Mesenchymal stem cell (in vitro differentiated cells and primary cell): ENCODE results near the gene HBP1.

Experiments
- DNase-seq: peaks from one replicate; pipeline ENCODE4 v3.0.0-alpha.2; 2013
- H2AFZ ChIP-seq: one replicate; pipeline ENCODE4 v1.6.1; 2013; ENCODE audit warnings: low read depth, mild to moderate bottlenecking, control low read depth, inconsistent platforms, low read length, moderate library complexity
- H2AK5ac ChIP-seq: 2 replicates; pipeline ENCODE4 v1.6.1; 2013; ENCODE audit warnings: low read length, moderate library complexity, mild to moderate bottlenecking, inconsistent platforms; ENCODE audit not compliant: severe bottlenecking
- H2BK120ac ChIP-seq: one replicate; pipeline ENCODE4 v1.6.1; 2013; ENCODE audit warnings: low read depth, mild to moderate bottlenecking, inconsistent platforms, low read length, moderate library complexity
- H2BK12ac ChIP-seq, 2 experiments: one replicate each; pipeline ENCODE4 v1.6.1; 2013; ENCODE audit warnings: inconsistent platforms in 2 of 2, low read length in 2 of 2, mild to moderate bottlenecking in 2 of 2, moderate library complexity in 2 of 2, control low read depth in 1 of 2
- H2BK15ac ChIP-seq: one replicate; pipeline ENCODE4 v1.6.1; 2013; ENCODE audit warnings: mild to moderate bottlenecking, low read depth, inconsistent platforms; ENCODE audit not compliant: poor library complexity, severe bottlenecking
- H2BK5ac ChIP-seq: 2 replicates; pipeline ENCODE4 v1.6.1; 2013; ENCODE audit warnings: low read depth, mild to moderate bottlenecking, low read length, control low read depth, inconsistent platforms; ENCODE audit not compliant: poor library complexity, severe bottlenecking
- H3K14ac ChIP-seq, 2 experiments: one replicate each; pipeline ENCODE4 v1.6.1; 2013; ENCODE audit warnings: inconsistent platforms in 2 of 2, low read length in 2 of 2, control low read depth in 1 of 2, mild to moderate bottlenecking in 1 of 2, moderate library complexity in 1 of 2
- H3K18ac ChIP-seq, 2 experiments: one replicate each; pipeline ENCODE4 v1.6.1; 2013; ENCODE audit warnings: inconsistent platforms in 2 of 2, low read length in 2 of 2, control low read depth in 1 of 2, low read depth in 1 of 2, mild to moderate bottlenecking in 1 of 2
- H3K23ac ChIP-seq, 2 experiments: one replicate each; pipeline ENCODE4 v1.6.1; 2013; ENCODE audit warnings: inconsistent platforms in 2 of 2, low read length in 2 of 2, mild to moderate bottlenecking in 2 of 2, moderate library complexity in 2 of 2, control low read depth in 1 of 2
- H3K27ac ChIP-seq: 2 replicates; pipeline ENCODE4 v1.5.1; 2013; ENCODE audit warnings: mild to moderate bottlenecking, moderate library complexity, low read length, control low read depth, inconsistent platforms; ENCODE audit not compliant: poor library complexity, severe bottlenecking
- H3K27me3 ChIP-seq, 2 experiments: 2 replicates each; pipeline versions ENCODE4 v1.6.1 to v1.7.0; 2013; ENCODE audit warnings: low read length in 2 of 2, mild to moderate bottlenecking in 2 of 2, moderate library complexity in 2 of 2, control low read depth in 1 of 2, inconsistent platforms in 1 of 2; ENCODE audit not compliant: control insufficient read depth in 1 of 2, insufficient read depth in 1 of 2
- H3K36me3 ChIP-seq, 2 experiments: 2 replicates each; pipeline versions ENCODE4 v1.6.1 to v1.7.0; 2013; ENCODE audit warnings: low read length in 2 of 2, control low read depth in 1 of 2, inconsistent platforms in 1 of 2, low read depth in 1 of 2, mild to moderate bottlenecking in 1 of 2; ENCODE audit not compliant: insufficient read depth in 2 of 2, control insufficient read depth in 1 of 2
- H3K4ac ChIP-seq, 2 experiments: one replicate each; pipeline ENCODE4 v1.6.1; 2013; ENCODE audit warnings: inconsistent platforms in 2 of 2, low read length in 2 of 2, mild to moderate bottlenecking in 2 of 2, moderate library complexity in 2 of 2, control low read depth in 1 of 2, low read depth in 1 of 2
- H3K4me1 ChIP-seq: 2 replicates; pipeline ENCODE4 v1.6.1; 2013; ENCODE audit warnings: low read depth, low read length, control low read depth; ENCODE audit not compliant: control insufficient read depth, insufficient read depth
- H3K4me2 ChIP-seq: 2 replicates; pipeline ENCODE4 v1.6.1; 2013; ENCODE audit warnings: low read length, mild to moderate bottlenecking, inconsistent platforms; ENCODE audit not compliant: poor library complexity, severe bottlenecking
- H3K4me3 ChIP-seq, 2 experiments: 2 replicates each; pipeline versions ENCODE4 v1.5.1 to v1.7.0; 2013; ENCODE audit warnings: low read length in 2 of 2, mild to moderate bottlenecking in 2 of 2, control low read depth in 1 of 2, low read depth in 1 of 2; ENCODE audit not compliant: insufficient read depth in 1 of 2
- H3K79me1 ChIP-seq: replicated peaks from 2 replicates; pipeline ENCODE4 v1.6.1; 2013; ENCODE audit warnings: mild to moderate bottlenecking, control low read depth, low read length, inconsistent platforms; ENCODE audit not compliant: poor library complexity, severe bottlenecking
- H3K9ac ChIP-seq: 2 replicates; pipeline ENCODE4 v1.7.0; 2013; ENCODE audit warnings: mild to moderate bottlenecking, low read length, moderate library complexity
- H3K9me3 ChIP-seq: 2 replicates; pipeline ENCODE4 v1.7.0; 2013; ENCODE audit warnings: mild to moderate bottlenecking, low read length; ENCODE audit not compliant: control insufficient read depth
- H4K8ac ChIP-seq: one replicate; pipeline ENCODE4 v1.6.1; 2013; ENCODE audit warnings: inconsistent platforms, mild to moderate bottlenecking, low read length, moderate library complexity
- H4K91ac ChIP-seq: one replicate; pipeline ENCODE4 v1.6.1; 2013; ENCODE audit warnings: mild to moderate bottlenecking, low read length, inconsistent platforms
- WGBS: methylation state at CpG from one replicate; pipeline ENCODE4 v1.1.7; 2013; ENCODE audit warnings: mixed read lengths; 5-methylcytosine and 5-hydroxymethylcytosine counted together

The HBP1 gene

GRCh38 chr7:107125475-107125874 lies 43.3 kb upstream of the HBP1 start:
- no peak overlapping the region for H2AK5ac ChIP-seq
- WGBS = 84% methylated on average over 5 of the region's 5 CpGs
- no peak overlapping the region for H3K9ac ChIP-seq
- no peak overlapping the region for H3K23ac ChIP-seq
- H2BK12ac ChIP-seq = no peak overlapping the region
- H2AFZ ChIP-seq = no peak overlapping the region
- H4K8ac ChIP-seq = no peak overlapping the region
- H3K4me2 ChIP-seq = no peak overlapping the region
- no peak overlapping the region for H2BK120ac ChIP-seq
- no peak overlapping the region for H3K27ac ChIP-seq
- no peaks in the 10 kb centered on the region for H3K4me1 ChIP-seq
- no peak overlapping the region for H3K18ac ChIP-seq
- no peak overlapping the region for H3K14ac ChIP-seq
- no peaks in the 10 kb centered on the region for H3K27me3 ChIP-seq
- no peaks in the 10 kb centered on the region for H3K79me1 ChIP-seq
- no peak overlapping the region for H3K4ac ChIP-seq
- no peaks in the 10 kb centered on the region for H3K9me3 ChIP-seq
- no peak for DNase-seq
- no peak overlapping the region for H4K91ac ChIP-seq
- no peaks in the 10 kb centered on the region for H3K36me3 ChIP-seq
- no peak overlapping the region for H3K4me3 ChIP-seq
- no peak overlapping the region for H2BK15ac ChIP-seq
- no peak overlapping the region for H2BK5ac ChIP-seq

- Histone ChIP-seq H3K4me1 (no peaks in the 10 kb centered on the region), H3K27me3 (no peaks in the 10 kb centered on the region), H4K8ac (no peak overlapping the region), H3K9me3 (no peaks in the 10 kb centered on the region), H3K9ac (no peak overlapping the region), H2BK15ac (no peak overlapping the region), H2AK5ac (no peak overlapping the region), H3K4ac (no peak overlapping the region), H3K4me3 (no peak overlapping the region), H4K91ac (no peak overlapping the region), H3K14ac (no peak overlapping the region), H3K18ac (no peak overlapping the region), H2AFZ (no peak overlapping the region), H3K4me2 (no peak overlapping the region), H3K36me3 (no peaks in the 10 kb centered on the region), H3K27ac (no peak overlapping the region), H2BK12ac (no peak overlapping the region), H2BK120ac (no peak overlapping the region), H2BK5ac (no peak overlapping the region), H3K23ac (no peak overlapping the region), H3K79me1 (no peaks in the 10 kb centered on the region)
- DNase-seq = no peak
- 93% methylated on average over 2 of the region's 2 CpGs for WGBS
These were observed 40.6 kb upstream of the HBP1 start for GRCh38 chr7:107128217-107128616.

GRCh38 chr7:107128748-107129147 lies 40.1 kb upstream of the HBP1 start:
- Histone ChIP-seq H3K4ac (no peak overlapping the region), H3K4me1 (no peaks in the 10 kb centered on the region), H2BK120ac (no peak overlapping the region), H3K18ac (no peak overlapping the region), H4K91ac (no peak overlapping the region), H4K8ac (no peak overlapping the region), H3K4me2 (no peak overlapping the region), H3K27me3 (no peaks in the 10 kb centered on the region), H3K9me3 (no peaks in the 10 kb centered on the region), H3K4me3 (no peak overlapping the region), H3K79me1 (no peaks in the 10 kb centered on the region), H2AFZ (no peak overlapping the region), H3K9ac (no peak overlapping the region), H2BK5ac (no peak overlapping the region), H2BK15ac (no peak overlapping the region), H3K14ac (no peak overlapping the region), H3K36me3 (no peaks in the 10 kb centered on the region), H2AK5ac (no peak overlapping the region), H2BK12ac (no peak overlapping the region), H3K27ac (no peak overlapping the region), H3K23ac (no peak overlapping the region)
- no peak for DNase-seq
- 100% methylated on average over 2 of the region's 3 CpGs for WGBS

- Histone ChIP-seq H3K4me2 (no peak overlapping the region), H3K4me3 (no peak overlapping the region), H2BK120ac (no peak overlapping the region), H3K79me1 (no peaks in the 10 kb centered on the region), H3K27me3 (no peaks in the 10 kb centered on the region), H4K91ac (no peak overlapping the region), H3K27ac (no peak overlapping the region), H3K4ac (no peak overlapping the region), H4K8ac (no peak overlapping the region), H2BK15ac (no peak overlapping the region), H2BK12ac (no peak overlapping the region), H3K14ac (no peak overlapping the region), H3K9me3 (no peaks in the 10 kb centered on the region), H3K9ac (no peak overlapping the region), H3K18ac (no peak overlapping the region), H2AK5ac (no peak overlapping the region), H3K4me1 (no peaks in the 10 kb centered on the region), H3K36me3 (no peaks in the 10 kb centered on the region), H3K23ac (no peak overlapping the region), H2AFZ (no peak overlapping the region), H2BK5ac (no peak overlapping the region)
- WGBS = 76% methylated on average over 4 of the region's 6 CpGs
- DNase-seq = no peak
These were observed 38.1 kb upstream of the HBP1 start for GRCh38 chr7:107130487-107131220.
